GM18520 (cell line): ENCODE data around the gene CRACDL.
"Not testable (repeated sequence)": the region's sequence is repeated elsewhere in the genome, so short reads cannot be mapped to it uniquely, and the experiment has no call there.

Experiments
- ATAC-seq: cut with Tn5 transposase; IDR thresholded peaks from one replicate; pipeline ENCODE4 v1.9.1; 2021; ENCODE audit not compliant: unreplicated experiment

CRACDL gene

GRCh38 chr2:98907966-98908905, 27.8 kb downstream of the CRACDL start:
- no peak for ATAC-seq

GRCh38 chr2:98907385-98907784, 28.6 kb downstream of the CRACDL start:
- ATAC-seq, result no peak

GRCh38 chr2:98903767-98904485, 32.1 kb downstream of the CRACDL start:
- ATAC-seq, result no peak

- ATAC-seq, result no peak
These were observed 33.0 kb downstream of the CRACDL start for GRCh38 chr2:98903064-98903355.

- no peak for ATAC-seq
These were observed 33.6 kb downstream of the CRACDL start for GRCh38 chr2:98902209-98903063.

GRCh38 chr2:98901702-98902101, 34.3 kb downstream of the CRACDL start:
- no peak for ATAC-seq

GRCh38 chr2:98901291-98901690, 34.7 kb downstream of the CRACDL start:
- no peak for ATAC-seq

- no peak for ATAC-seq
These were observed 35.3 kb downstream of the CRACDL start for GRCh38 chr2:98900721-98901120.

GRCh38 chr2:98899703-98900078, 36.3 kb downstream of the CRACDL start:
- not testable (repeated sequence) for ATAC-seq

GRCh38 chr2:98899041-98899702, 36.9 kb downstream of the CRACDL start:
- no peak for ATAC-seq

- ATAC-seq, result no peak
These were observed 37.6 kb downstream of the CRACDL start for GRCh38 chr2:98898423-98898841.

GRCh38 chr2:98897746-98898145, 38.3 kb downstream of the CRACDL start:
- ATAC-seq, result no peak

- ATAC-seq, result no peak
These were observed 39.1 kb downstream of the CRACDL start for GRCh38 chr2:98896944-98897343.

- no peak for ATAC-seq
These were observed 39.6 kb downstream of the CRACDL start for GRCh38 chr2:98896416-98896815.

GRCh38 chr2:98895901-98896300, 40.1 kb downstream of the CRACDL start:
- no peak for ATAC-seq

- no peak for ATAC-seq
These were observed 40.8 kb downstream of the CRACDL start for GRCh38 chr2:98895221-98895620.

GRCh38 chr2:98894331-98895000, 41.6 kb downstream of the CRACDL start:
- ATAC-seq, result no peak

- no peak for ATAC-seq
These were observed 42.1 kb downstream of the CRACDL start for GRCh38 chr2:98893911-98894321.

- no peak for ATAC-seq
These were observed 43.2 kb downstream of the CRACDL start for GRCh38 chr2:98892871-98893270.

- no peak for ATAC-seq
These were observed 44.4 kb downstream of the CRACDL start for GRCh38 chr2:98891591-98891990.
